GM18867 (cell line): ENCODE measurements around the gene CYP19A1.

Experiments
- ATAC-seq: cut with Tn5 transposase; IDR thresholded peaks from one replicate; pipeline ENCODE4 v1.9.1; 2021; ENCODE audit warnings: mild to moderate bottlenecking, moderate library complexity; ENCODE audit not compliant: unreplicated experiment

Gene CYP19A1

DNA sequence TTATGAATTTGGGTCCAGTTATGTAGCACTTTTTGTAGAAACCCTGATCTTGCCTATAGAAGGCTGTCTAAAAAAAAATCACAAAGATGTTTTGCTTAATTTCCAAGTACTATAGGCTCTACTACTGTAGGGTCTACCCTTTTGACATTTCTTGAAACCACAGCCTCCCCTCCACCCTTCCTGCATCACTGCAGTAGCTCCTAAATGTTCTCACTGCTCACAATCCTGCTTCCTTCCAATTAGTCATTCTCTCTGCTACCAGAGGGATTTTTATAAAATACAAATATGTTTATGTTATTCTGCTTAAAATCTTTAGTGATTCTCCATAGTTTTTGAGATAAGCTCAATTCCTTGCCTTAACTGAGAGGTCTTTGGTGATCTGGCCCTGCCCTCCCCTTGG is 114.0 kb downstream of the CYP19A1 start:
- no peak for ATAC-seq

DNA sequence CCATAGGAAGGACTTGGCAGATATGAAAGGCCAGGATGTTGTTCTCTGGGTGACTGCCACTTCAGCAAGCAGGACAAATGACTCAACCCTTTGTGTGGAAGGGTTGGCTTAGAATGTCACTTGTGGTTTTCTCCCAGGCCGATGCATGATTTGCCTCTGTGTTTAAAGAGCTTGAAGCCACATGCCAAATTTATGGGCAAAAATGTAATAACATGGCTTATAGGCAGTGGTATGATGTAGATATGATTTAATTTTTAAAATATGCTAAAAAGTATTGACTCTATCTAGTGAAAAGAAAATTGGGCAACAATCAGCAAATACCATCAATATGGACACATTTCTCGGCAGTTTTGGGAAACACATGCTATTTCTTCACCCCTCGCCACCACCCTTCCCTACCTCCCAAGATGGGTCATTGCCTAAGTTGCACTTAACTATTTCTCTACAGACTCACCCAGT is 114.6 kb downstream of the CYP19A1 start:
- ATAC-seq = no peak

DNA sequence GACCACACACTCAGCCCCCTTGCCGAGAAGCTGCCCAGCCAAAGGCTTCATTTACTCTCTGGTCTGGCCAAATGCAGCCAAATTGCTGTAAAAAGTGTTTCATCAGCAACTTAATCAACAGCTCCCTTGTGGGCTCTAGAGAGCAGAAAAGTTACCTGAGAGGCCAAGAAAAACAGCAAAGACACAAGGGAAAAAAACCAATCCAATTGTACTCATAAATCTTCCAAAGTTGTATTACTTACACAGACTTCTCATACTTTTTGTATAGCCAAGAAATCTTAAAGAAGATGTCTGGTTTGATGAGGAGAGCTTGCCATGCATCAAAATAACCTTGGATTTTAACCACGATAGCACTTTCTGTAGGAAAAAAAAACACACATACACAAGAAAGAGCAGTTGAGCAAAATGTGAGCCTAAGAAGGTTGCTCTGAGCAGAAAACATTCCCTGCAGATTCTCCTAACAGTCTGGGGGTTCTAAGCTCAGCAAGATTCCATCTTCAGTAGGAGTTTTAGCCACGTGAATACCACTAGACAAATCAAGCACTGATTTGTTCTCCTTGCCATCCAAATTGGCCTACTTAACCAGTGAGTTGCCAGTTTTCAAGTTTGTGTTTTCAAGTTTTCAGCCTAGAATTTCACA is 120.0 kb downstream of the CYP19A1 start:
- no peak for ATAC-seq

DNA sequence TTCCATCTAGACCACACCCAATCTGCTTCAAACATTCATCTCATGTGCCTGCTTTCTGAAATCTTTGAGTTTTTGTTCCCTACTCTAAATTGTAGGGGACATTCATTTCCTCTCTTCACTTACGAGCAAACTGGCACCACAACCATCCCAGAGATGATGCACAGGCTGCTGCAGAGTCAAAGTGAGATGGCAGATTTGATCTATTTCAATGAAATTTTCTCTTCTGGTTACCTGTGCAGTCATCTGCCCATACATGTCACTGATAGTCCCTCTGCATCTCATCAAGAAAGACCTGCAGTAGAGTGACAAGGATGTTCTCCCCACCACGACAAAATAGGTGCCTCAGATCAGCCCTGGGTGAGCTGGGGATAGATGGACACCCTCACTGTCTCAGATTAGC is 125.5 kb downstream of the CYP19A1 start:
- no peak for ATAC-seq

DNA sequence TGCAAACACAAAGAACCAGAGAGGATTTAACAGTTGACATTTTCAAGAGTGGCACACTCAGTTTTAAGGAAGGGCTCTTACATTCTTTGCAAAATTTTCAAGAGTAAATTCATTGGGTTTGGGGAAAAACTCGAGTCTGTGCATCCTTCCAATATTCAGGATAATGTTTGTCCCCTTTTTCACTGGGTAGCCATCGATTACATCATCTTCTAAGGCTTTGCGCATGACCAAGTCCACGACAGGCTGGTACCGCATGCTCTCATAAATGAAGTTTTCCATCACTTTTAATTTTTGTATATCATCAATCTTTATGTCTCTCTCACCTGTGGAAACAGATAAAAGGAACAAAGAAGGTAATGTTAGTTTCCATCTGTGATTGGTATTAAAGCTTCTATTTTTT is 126.2 kb downstream of the CYP19A1 start:
- ATAC-seq = no peak

DNA sequence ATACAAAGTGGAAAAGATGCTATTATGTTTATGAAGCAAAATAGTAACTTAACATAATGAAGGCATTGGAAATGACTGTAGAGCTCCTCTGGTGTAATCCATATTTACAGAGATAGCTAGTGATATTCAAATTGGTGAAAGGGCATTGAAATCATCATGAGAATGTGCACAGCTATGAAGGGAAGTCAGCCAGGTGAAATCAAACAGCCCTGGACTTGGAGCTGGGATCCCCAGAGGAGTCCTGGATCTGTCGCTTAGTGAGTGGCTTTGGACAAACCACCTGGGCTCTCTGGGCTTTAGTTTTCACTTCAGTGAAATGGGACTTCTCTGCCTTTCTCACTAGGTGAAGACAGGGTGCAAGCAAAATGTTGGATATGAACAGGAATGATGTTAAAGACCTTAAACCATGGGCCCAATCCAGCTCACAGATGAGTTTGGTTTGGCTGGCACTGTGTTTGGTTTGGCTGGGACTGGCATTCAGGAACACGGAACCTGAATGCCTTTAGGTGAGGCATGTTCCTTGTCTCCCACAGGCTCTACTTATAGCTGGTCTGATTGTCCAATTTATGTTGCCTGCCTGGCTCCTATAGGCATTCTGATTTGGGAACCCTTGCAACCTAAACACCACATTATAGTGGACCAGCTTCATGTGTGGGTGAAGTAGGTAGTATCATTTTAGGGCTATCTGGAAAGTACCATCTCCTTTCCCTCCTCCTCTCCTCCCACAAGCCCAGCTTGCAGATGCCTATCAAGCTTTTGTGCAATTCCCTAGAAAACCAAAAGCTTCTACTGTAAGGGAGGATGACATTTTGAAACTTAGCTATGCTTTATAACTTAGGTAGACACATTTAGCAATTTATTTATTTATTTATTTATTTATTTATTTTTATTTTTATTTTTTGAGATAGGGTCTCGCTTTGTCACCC is 133.1 kb downstream of the CYP19A1 start:
- no peak for ATAC-seq

DNA sequence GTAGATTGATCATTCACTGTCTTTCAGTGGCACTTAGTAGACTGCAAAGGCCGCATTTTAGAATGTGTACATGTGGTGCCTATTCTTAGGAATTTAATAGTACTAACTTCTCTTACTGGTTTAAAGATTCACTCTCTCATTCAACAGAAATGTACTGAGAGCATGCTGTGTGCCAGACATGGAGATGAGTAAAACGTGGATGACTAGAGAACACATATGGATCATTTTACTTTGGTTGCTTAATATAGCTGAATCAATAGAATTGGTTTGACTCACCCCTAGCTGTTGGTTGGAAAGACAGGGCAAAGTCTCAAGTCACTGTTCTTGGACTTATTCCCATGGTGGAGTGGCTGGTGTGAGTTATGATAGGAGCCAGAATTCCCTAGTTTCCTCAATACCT is 134.6 kb downstream of the CYP19A1 start:
- ATAC-seq = no peak

DNA sequence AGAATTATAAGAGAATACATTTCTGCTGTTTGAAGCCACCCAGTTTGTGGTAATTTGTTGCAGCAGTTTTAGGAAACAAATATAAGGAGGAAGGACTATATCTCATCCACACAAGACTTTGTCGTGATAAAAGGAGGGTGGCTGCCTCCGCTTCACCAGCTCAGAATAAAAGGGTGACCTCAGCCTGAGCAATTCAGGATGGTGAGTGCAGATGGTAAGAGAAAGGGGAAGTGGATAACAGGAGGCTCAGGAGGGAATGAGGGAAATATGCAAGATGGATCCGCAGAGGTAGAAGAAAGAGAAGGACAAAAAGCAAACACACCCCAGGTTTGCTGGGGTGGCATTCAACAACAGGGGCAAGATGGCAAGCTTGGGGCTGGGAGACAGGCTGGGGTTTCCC is 135.6 kb downstream of the CYP19A1 start:
- ATAC-seq = no peak

DNA sequence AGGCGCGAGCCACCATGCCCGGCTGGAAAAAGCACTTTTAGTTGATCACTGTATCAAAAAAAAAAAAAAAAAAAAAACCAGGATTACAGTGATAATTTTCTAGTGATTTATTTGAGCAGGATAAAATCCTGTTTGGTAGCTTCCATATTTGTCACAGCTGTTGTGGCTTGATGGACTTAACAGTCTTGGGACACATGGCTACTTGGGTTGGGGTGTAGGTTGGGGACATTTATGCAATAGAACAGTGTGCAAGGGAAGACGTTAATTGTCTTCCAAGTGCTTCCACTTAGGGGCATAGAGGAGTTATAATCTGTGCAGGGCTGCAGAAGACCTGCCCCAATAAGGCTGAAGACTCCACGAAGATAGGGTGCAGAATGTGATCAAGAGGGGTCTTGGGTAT is 136.8 kb downstream of the CYP19A1 start:
- ATAC-seq = no peak

DNA sequence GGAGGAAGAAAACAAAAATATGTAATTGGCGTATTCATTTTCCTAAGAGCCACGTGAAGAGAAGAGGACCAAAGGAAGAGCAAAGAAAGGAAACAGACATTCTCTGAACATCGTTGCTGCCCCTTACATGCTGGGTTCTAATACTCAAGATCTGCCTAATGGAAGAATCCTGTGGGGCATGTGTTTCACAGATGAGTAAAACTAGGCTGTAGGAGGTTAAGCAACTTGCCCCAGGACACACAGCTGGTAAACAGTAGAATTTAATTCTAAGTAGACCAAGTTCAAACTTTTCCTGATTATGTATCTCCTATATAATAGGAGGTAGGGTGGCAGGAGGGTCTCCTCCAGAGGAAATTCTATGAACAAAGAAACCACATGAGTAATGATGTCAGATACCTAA is 137.6 kb downstream of the CYP19A1 start:
- ATAC-seq = no peak

DNA sequence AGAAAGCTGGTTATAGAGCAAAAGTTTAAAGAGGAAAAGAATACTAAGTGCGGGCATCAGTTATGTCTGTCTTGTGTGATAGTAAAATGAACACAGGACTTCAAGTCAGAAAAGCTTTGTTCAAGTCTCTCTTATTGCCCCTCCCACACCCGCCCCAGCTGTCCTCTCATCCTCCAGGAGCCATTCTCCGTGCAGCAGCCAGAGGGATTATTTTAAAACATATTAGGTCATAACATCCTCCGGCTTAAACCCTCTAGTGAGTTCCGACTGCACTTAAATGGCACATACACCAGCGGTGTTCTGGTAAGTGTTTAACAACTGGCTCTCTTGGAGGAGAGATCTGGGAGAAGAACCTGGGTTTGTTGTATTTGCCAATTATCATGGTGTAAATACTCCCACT is 138.9 kb downstream of the CYP19A1 start:
- no peak for ATAC-seq

DNA sequence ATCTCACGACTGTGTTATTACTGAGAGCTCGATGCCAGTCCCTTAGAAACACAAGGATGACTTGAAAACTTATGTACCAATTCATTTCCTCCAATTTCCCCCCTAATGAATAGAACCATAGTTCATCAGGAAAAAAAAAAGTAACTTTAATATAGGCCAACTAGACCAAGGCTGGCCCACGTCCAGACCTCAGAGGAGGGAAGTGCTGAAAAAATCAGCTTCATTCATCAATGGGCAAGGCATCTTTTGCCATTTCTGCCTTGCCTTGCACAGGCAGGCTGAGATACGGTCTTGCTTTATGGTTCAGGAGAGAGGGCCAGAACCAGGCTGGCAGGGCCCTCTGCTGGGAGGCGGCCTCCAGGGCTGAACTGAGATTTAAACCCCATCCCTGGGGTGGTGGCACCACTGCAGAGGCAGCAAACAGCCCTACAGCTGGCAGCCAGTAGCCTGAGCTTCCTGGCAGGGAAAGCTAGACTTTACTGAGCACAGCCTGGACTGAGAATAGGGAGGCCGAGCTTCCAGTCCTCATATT is 139.6 kb downstream of the CYP19A1 start:
- ATAC-seq = no peak

DNA sequence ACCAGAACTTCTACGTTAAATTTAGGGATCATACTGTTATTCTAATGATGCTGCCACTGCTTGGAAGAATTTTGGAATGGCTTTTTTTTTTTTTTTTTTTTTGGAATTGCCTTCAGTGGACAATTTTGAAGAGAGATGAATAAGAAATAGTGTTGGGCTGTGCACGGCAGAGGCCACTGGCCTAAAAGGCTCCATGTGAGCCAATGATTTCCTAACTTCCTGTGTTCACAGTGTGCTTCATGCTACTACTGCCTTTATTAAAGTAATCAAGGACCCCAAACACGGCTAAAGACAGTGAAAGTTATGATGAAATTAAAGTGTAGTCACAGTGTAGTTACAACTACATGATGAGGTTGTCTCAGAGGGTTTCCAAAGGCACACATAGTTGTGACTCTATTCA is 142.9 kb downstream of the CYP19A1 start:
- no peak for ATAC-seq

DNA sequence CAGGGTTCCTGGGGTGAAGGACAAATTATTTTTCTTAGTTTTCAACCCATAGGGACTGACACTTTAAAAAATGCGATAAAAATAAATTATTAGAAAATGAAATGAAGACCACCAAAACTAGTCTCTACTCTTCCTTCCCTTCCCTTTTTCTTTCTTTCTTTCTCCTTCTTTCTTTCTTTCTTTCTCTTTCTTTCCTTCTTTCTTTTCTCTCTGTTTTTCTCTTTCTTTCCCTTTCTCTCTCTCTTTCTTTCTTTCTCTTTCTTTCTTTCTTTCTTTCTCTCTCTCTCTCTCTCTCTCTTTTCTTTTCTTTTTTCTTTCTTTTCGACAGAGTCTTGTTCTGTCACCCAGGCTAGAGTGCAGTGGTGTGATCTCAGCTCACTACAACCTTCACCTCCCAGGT is 144.4 kb downstream of the CYP19A1 start:
- ATAC-seq = no peak

DNA sequence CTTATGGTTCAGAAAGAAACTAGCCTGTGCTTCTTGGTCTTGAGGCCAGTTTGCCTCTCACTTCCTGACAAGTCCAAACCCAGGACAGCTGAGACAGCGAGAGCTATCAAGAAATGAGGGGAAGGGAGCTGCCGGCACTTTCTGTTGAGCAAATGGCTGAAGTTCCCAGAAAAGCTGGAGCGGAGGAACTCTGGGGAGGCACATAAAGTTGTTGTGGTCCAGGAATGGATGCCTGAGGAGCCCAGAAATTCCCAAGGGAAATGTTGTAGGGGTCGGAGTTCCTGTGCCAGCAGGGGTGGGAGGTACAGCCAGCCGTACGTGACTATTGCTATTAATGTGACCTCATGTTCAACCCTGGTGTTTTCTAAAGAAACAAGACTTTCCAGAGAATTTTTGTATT is 144.9 kb downstream of the CYP19A1 start:
- no peak for ATAC-seq

DNA sequence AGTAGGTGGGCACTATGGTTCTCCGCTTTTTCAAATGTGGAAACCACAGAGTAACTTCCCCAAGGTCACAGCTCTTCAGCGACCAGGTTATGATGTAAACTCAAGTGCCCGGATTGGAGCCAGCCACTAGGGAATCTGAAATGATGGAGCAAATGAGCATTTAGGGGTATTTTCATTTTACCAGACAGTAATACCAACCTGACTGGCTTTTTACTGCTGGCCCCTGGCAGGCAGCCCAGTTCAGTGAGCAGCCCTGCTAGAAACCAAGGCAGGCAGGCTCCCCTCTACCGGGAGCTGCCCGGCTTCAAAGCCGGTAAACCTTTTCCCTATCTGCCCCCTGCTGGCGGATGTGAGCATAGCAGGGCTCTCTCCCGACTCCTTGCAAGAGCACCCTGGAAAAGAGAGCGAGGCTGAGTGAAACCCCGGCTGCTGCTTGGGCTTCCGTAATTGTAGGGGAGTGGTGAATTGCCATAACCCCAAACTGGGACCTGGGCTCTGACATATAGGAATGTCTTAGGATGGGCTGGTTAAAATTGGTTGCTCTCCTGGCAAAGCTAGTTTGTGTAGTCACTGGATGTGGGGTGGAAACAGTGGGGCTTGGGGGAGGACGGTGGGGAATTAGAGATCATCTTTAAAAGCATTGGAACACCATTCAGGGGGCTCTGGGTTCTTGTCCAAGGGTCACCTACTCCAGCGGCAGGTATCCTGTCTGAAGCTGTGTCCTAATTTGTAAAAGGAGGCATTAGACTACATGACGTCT is 145.7 kb downstream of the CYP19A1 start:
- peak; percentile 52 for ATAC-seq

DNA sequence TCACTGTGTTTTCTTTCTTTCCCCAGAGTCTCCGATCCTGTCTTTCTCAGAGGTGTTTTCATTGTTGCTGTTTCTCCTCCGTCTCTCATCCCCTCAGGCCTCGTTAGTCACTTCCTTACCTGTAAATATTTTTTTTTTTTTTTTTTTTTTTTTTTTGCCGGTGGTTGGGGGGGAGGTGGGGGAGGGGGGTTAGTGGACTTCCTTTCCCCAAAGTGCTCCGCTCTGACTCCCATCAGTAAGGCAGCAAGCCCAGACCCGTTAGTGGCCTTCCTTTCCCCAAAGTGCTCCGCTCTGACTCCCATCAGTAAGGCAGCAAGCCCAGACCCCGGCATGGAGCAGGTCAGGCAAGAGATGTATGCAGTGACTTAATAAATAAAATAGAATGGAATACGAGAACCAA is 146.6 kb downstream of the CYP19A1 start:
- no peak for ATAC-seq

DNA sequence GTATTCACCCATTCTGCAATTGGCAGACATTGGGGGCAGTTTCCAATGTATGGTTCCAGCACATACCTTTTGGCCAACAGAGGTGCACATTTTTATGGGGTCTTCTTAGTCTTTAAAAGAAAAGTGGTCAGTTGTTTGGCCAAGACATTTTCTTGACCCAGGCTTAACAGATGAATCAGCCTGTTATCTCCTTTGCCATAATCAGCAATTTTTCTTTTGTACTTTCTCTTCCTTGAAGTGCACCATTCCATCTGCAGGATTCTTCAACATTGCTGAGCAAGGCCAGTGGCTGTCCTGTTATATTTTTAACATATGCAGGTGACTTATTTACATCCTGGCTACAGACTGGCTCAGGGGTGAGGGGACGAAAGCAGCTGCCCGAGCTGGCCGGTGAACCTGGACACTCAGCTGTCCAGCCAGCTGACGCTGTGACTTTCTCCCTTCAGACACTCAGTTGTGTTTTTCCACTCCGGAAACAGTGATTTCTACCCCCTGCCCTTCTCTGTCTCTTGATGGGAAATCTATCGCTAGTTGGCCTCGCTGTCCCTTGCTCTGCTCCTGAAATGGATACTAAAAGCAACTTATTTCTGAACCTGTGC is 147.2 kb downstream of the CYP19A1 start:
- no peak for ATAC-seq

DNA sequence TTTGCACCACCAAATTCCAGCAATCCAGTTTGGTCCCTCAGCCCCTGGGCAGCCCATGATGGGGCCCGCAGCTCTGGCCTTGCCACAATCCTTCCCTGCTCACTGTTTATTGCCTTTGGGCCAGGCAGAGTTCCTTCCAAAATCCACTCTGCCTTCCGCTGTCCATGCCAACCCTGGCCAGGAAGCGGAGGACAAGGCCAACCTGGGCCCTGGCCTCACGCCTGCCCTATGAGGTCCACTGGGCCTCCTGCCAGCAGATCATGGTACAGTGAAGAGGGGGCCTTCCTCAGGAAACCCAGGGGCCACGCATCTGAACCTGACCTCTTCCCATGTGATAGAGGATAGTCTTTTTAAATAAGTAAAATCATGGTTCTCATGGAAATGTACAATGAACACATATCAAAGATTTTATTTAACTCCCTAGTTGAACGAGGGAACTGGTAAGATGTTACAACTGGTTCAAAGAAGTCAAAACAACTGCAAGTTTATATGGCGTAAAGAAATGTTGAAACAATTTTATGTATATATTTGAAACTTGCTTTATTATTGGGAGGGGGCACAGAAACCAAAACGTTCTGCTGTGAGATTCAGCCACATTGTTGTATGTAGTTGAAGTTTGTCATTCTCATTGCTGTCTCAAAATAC is 147.8 kb downstream of the CYP19A1 start:
- no peak for ATAC-seq

DNA sequence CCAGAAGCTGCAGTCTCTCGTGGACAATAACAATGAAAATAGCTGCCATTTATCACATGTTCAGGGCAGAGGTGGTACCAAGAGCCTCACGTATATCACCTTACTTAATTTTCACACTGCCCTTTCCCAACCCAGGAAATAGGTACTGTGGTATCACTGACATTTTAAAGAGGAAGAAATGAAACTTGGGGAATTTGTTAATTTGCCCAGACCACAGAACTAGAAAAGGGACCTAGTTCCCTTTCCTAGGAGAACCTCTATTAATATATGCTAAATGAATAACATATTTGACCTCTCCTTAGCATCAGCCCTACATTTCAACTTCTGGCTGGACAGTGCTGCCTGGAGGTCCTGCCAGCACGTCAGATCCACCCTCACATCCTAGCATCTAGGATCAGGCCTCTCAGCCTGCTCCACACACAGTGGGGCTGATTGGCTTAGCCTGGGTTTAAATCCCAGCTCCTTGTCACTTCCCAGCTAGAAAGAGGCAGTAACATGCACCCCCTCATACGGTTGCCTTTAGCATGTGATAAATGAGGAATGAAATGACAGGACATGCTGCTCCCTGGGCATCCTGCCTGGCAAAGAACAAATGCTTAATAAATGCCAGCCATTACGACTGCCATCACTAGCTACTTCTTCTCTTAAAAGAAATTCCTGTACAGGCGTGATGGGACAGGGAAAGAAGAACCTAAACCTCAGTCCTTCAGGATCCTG is 148.6 kb downstream of the CYP19A1 start:
- no peak for ATAC-seq
